PC-3 (cell line): ENCODE results near the gene CEP112.

Experiments used
- EZH2 ChIP-seq: fragments of 300-600 bp; sonication (generic); IDR thresholded peaks from one replicate; pipeline ENCODE4 v1.6.1; 2017; ENCODE audit warnings: antibody characterized with exemption, mild to moderate bottlenecking, low read length; ENCODE audit not compliant: unreplicated experiment
- TF ChIP-seq, protein P1 (sequence below): fragments of 300-600 bp; sonication (generic); conservative IDR thresholded peaks from 2 replicates; pipeline ENCODE4 v1.5.1; 2017; ENCODE audit warnings: antibody characterized with exemption, low read depth, mild to moderate bottlenecking, low read length

DNA sequence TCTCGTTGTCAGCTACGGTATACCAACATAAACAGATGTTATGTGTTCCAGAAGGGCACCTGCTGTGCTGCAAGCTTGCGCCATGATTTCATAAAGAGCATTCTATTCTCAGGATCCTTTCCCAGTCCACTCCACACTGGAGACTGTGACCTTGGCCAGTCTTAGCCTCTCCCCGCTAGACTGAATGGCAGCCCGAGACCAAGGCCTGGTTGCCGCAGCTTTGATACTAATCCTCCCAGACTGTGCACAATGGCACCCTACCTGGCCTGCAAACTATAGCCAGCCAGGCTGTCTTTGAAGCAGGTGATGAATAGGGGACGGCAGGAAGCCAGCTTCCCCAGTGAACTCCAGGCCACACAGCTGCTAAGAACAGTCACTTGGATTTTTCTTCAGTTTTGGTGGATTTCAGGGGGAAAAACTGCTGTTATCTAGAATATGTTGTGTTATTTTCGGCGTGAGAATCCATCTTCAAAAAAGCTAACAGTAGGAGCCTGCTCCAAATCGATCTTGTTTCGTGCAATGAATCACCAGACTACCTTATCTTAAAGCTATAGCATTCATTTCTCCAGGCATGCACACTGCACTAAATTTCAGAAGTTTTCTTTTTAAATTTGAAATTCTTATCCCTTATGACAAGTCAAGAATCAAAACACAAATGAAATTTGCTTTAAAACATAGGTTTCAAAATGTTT, 289.0 kb downstream of the CEP112 start:
- no peak for TF ChIP-seq EZH2
- TF ChIP-seq, protein P1, sequence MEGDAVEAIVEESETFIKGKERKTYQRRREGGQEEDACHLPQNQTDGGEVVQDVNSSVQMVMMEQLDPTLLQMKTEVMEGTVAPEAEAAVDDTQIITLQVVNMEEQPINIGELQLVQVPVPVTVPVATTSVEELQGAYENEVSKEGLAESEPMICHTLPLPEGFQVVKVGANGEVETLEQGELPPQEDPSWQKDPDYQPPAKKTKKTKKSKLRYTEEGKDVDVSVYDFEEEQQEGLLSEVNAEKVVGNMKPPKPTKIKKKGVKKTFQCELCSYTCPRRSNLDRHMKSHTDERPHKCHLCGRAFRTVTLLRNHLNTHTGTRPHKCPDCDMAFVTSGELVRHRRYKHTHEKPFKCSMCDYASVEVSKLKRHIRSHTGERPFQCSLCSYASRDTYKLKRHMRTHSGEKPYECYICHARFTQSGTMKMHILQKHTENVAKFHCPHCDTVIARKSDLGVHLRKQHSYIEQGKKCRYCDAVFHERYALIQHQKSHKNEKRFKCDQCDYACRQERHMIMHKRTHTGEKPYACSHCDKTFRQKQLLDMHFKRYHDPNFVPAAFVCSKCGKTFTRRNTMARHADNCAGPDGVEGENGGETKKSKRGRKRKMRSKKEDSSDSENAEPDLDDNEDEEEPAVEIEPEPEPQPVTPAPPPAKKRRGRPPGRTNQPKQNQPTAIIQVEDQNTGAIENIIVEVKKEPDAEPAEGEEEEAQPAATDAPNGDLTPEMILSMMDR = no peak
